Measurements from ENCODE around the gene GRM2.

- TF ChIP-seq CTCF (IDR thresholded peaks at IDR 0.05 in 2 of 3, conservative IDR thresholded peaks at IDR 0.05 in 1 of 3; ENCODE audit: control insufficient read depth in 2 of 3, extremely low read depth in 1 of 3, insufficient read depth in 1 of 3, low read depth in 3 of 3, low read length in 3 of 3) (no peak), PBX3 (IDR thresholded peaks at IDR 0.05; ENCODE audit: insufficient replicate concordance, low read depth, low read length) (no peak), EZH2 (IDR thresholded peaks at IDR 0.05; ENCODE audit: borderline replicate concordance, control insufficient read depth, low read depth, low read length) (no peak)
These were observed 14.3 kb downstream of the GRM2 start for GRCh38 chr3:51721062-51721745.
